ENCODE results near the gene LYSMD2.

LYSMD2 gene

DNA sequence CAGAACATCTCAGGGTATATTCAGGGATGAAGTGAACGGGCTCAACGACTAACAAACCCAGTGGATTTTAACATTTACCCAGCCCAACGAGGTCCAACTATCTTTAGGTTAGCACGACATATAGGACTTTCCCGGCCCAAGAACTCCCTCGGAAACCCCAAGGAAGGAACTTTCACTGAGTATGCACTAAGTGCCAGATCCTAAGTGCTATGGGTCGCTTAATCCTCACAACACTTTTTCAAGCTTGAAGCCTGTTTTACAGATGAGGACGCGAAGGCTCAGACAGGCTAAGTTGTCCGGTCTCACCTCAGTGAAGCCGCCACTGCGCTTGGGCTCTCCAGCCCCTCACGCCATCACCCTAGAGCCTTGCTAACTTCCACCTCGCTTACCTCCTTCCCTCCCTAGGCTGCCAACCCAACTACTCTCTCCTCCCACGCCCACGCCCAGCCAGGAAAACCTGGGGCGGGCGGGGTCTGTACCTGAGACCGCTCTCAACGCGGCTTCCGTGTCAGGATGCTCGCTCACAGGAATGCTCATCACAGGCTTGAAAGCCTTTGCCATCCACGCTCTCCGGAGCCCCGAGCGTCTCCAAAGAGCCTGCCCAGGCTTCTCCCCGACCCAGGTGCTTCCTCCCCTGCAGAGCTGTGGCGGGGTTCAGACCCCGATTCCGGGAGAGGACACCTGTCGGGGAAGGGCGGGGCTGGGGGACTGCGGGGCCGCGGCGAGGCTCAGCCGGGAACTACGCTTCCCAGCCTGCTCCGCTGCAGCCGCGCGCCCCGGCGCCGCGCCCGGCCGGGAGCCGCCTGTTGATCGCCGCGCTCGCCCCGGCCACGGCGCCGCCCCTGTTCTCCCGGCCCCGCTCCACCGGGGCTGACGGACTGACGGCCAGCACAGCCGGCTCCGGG is 13.6 kb upstream of the LYSMD2 start, which contains the start of gene TMOD2:
Gene TMOD2, plus strand, starts transcription at position 806 of the 905 bp plus-strand sequence. CDS start 14,845 bp downstream, outside the sequence.
- Histone ChIP-seq H3K9ac (ENCODE audit: low read length) (no peak within 1 kb of the TSS), H3K27me3 (ENCODE audit: control insufficient read depth in 1 of 2, insufficient read depth in 2 of 2, low read length in 2 of 2) (no peaks in the 10 kb centered on the region), H3K27ac (ENCODE audit: low read depth, low read length) (peak within 1 kb of the TSS; percentile 60)

DNA sequence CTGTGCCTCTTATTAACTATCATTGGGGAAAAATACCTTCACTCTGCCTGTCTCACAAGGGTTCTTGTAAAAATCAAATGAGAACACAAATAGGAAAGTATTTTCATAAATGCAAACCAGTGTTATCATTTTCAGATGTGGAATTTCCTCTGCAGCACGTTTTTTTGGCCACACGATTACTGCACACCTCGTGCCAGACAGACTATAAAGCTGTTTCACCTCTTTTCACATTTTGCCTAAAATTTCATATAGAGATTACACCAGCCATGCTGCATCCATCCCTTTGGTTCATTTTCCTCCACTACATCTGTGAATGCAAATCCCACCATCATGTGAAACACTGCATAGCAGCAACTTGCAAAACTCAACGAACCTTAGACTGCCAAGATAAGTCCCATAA is 12.7 kb upstream of the LYSMD2 start:
- Histone ChIP-seq H3K4me3 (ENCODE audit: low read depth in 1 of 2, low read length in 2 of 2) (no peak overlapping the region), H3K9me3 (ENCODE audit: low read length) (no peaks in the 10 kb centered on the region), H3K9ac (ENCODE audit: low read length) (no peak overlapping the region), H3K4me1 (ENCODE audit: insufficient read depth, low read length) (peaks cover 18% of the 10 kb centered on the region), H3K27ac (ENCODE audit: low read depth, low read length) (no peak overlapping the region), H3K27me3 (ENCODE audit: control insufficient read depth in 1 of 2, insufficient read depth in 2 of 2, low read length in 2 of 2) (no peaks in the 10 kb centered on the region), H3K36me3 (ENCODE audit: insufficient read depth, low read length) (no peaks in the 10 kb centered on the region)

More for the DNA sequence above, 13.6 kb upstream of the LYSMD2 start, which contains the start of gene TMOD2:
- Histone ChIP-seq H3K4me3 (ENCODE audit: low read depth in 1 of 2, low read length in 2 of 2) (peak within 1 kb of the TSS; percentile 50 to 63), H3K9me3 (ENCODE audit: low read length) (no peaks in the 10 kb centered on the region), H3K36me3 (ENCODE audit: insufficient read depth, low read length) (no peaks in the 10 kb centered on the region), H3K4me1 (ENCODE audit: insufficient read depth, low read length) (peaks cover 18% of the 10 kb centered on the region)

DNA sequence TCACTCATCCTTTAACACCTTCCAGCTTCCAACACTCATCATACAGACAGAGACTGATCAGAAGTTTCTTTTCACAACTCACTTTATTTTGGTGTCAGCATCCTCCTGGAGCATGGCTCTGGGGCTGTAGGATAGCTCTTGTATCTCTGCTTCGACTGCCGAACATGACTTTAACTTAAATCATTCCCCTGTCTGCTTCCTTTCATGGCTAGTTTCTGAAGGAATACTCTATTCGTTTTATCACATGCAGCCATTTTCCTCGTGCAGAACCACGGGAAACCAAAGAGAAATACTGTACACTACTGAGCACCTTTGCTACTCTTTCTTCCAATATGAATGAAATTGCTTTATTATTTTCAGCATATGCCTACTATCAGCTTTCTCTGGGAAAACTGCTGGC is 11.9 kb upstream of the LYSMD2 start:
- Histone ChIP-seq H3K4me1 (ENCODE audit: insufficient read depth, low read length) (peaks cover 18% of the 10 kb centered on the region), H3K9ac (ENCODE audit: low read length) (no peak overlapping the region), H3K9me3 (ENCODE audit: low read length) (no peaks in the 10 kb centered on the region), H3K4me3 (ENCODE audit: low read depth in 1 of 2, low read length in 2 of 2) (no peak overlapping the region), H3K27ac (ENCODE audit: low read depth, low read length) (no peak overlapping the region), H3K27me3 (ENCODE audit: control insufficient read depth in 1 of 2, insufficient read depth in 2 of 2, low read length in 2 of 2) (no peaks in the 10 kb centered on the region), H3K36me3 (ENCODE audit: insufficient read depth, low read length) (no peaks in the 10 kb centered on the region)

DNA sequence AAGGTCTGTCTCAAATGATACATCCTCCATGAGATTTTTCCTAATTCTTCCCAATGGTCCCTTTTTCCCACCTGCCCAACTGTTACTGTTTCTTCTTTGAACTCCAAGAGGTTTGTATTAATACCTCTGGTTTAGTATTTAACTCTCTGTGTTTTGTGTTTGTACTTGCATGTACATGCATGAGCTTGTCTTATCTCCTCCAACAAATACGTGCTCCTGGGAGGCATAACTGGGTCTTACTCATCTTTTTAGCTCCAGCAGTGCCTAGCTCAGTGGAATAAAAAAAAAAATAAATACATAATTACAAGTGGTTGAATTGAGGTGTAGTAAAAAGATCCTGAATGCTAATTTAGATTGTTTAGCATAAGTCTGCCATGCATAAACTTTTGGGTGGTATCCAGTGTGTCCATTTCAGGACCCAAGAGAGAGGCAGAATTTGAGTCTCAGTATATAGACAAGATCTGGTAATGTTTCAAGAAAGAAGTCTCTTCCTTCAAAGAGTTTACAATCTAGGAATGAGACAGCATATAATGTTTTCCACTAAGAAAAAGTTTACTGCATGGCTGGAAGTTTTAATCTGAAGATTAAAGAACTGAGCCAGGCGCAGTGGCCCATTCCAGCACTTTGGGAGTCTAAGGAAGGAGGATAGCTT is 1.7 kb upstream of the LYSMD2 start:
- Histone ChIP-seq H3K27me3 (ENCODE audit: control insufficient read depth in 1 of 2, insufficient read depth in 2 of 2, low read length in 2 of 2) (no peaks in the 10 kb centered on the region), H3K4me1 (ENCODE audit: insufficient read depth, low read length) (peaks cover 17% of the 10 kb centered on the region), H3K27ac (ENCODE audit: low read depth, low read length) (peak overlapping the region; percentile 7), H3K4me3 (ENCODE audit: low read depth in 1 of 2, low read length in 2 of 2) (no peak overlapping the region), H3K36me3 (ENCODE audit: insufficient read depth, low read length) (no peaks in the 10 kb centered on the region), H3K9me3 (ENCODE audit: low read length) (no peaks in the 10 kb centered on the region), H3K9ac (ENCODE audit: low read length) (no peak overlapping the region)

DNA sequence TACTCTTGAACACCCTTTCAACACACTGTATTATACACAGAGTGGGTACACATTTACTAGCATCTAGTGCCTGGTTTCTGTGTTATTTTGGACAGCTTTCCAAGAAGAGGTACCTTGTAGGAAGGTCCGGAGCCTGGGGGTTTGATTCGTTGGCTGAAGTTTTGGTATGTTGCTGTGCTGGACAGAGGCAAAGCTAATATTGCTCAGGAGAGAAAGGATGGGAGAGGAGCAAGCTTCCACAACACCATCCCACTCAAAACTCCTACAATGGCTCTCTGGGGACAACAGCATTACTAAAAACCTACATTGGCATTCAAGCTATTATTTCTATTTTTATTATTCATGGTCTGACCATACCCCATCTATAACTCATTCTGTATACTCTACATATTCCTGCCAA is 1.1 kb upstream of the LYSMD2 start:
- Histone ChIP-seq H3K27ac (ENCODE audit: low read depth, low read length) (peak overlapping the region; percentile 45), H3K9ac (ENCODE audit: low read length) (no peak overlapping the region), H3K4me3 (ENCODE audit: low read depth in 1 of 2, low read length in 2 of 2) (no peak overlapping the region), H3K9me3 (ENCODE audit: low read length) (no peaks in the 10 kb centered on the region), H3K36me3 (ENCODE audit: insufficient read depth, low read length) (no peaks in the 10 kb centered on the region), H3K27me3 (ENCODE audit: control insufficient read depth in 1 of 2, insufficient read depth in 2 of 2, low read length in 2 of 2) (no peaks in the 10 kb centered on the region), H3K4me1 (ENCODE audit: insufficient read depth, low read length) (peaks cover 17% of the 10 kb centered on the region)

DNA sequence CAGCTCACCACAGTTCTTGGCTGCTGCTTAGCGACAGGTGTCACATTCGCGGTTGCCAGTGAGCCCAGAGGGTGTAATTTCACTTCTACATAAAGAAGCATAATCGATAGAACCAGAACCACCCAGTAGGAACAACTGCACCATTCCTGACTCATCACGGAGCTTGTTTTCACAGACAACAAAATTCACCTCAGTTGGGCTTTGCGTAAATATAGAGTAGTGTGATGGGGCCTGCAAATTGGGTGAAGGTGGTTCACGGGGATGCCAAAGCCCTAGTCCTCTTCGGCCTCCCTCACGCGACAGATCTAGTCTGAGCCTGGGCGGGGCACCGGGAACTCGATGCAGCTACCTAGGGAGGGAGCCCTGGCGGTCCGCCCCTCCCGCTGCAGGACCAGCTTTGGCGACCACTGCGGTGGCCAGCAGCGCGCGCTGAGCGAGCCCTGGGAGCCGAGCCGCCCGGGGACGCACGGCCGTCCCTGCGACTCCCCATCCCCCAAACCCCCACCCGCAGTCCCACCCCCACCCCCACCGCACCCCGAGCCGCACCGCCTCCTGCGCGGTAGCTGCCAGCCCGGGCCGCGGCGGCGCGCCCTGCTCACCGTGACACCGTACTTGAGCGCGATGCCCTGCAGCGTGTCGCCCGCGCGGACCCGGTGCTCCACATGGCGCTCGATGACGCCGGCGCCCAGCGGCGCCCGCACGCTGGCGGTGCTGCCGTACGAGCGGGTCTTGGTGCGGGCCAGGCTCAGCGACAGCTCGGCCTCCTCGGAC is 519 bp downstream of the LYSMD2 start:
- Histone ChIP-seq H3K9me3 (ENCODE audit: low read length) (no peaks in the 10 kb centered on the region), H3K4me1 (ENCODE audit: insufficient read depth, low read length) (peaks cover 30% of the 10 kb centered on the region), H3K27me3 (ENCODE audit: control insufficient read depth in 1 of 2, insufficient read depth in 2 of 2, low read length in 2 of 2) (no peaks in the 10 kb centered on the region), H3K27ac (ENCODE audit: low read depth, low read length) (peak overlapping the region; percentile 53), H3K4me3 (ENCODE audit: low read depth in 1 of 2, low read length in 2 of 2) (peak overlapping the region; percentile 76 to 81), H3K9ac (ENCODE audit: low read length) (peak overlapping the region; percentile 54), H3K36me3 (ENCODE audit: insufficient read depth, low read length) (no peaks in the 10 kb centered on the region)

DNA sequence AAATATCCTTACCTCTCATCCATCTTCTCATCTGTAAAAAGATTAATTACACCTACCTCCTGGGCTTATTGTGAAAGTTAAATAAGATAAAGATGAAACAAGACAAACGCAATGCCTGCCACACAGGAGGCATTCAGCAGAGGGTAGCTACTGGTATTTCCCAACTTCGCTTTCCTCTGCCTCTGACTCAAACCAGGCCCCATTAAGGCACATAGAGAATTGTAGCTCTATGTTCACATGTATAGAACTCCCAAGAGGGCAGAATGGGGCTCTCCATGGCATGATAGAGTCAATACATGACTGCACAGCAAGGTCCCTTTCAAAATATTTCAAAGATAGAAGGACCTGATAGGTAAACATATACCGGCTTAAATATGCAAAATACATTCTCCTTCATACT is 1.4 kb downstream of the LYSMD2 start:
- Histone ChIP-seq H3K9ac (ENCODE audit: low read length) (peak overlapping the region; percentile 54), H3K36me3 (ENCODE audit: insufficient read depth, low read length) (no peaks in the 10 kb centered on the region), H3K4me3 (ENCODE audit: low read depth in 1 of 2, low read length in 2 of 2) (peak overlapping the region in 1 of 2 donors; percentile 5), H3K4me1 (ENCODE audit: insufficient read depth, low read length) (peaks cover 38% of the 10 kb centered on the region), H3K27ac (ENCODE audit: low read depth, low read length) (peak overlapping the region; percentile 53), H3K27me3 (ENCODE audit: control insufficient read depth in 1 of 2, insufficient read depth in 2 of 2, low read length in 2 of 2) (no peaks in the 10 kb centered on the region), H3K9me3 (ENCODE audit: low read length) (no peaks in the 10 kb centered on the region)

DNA sequence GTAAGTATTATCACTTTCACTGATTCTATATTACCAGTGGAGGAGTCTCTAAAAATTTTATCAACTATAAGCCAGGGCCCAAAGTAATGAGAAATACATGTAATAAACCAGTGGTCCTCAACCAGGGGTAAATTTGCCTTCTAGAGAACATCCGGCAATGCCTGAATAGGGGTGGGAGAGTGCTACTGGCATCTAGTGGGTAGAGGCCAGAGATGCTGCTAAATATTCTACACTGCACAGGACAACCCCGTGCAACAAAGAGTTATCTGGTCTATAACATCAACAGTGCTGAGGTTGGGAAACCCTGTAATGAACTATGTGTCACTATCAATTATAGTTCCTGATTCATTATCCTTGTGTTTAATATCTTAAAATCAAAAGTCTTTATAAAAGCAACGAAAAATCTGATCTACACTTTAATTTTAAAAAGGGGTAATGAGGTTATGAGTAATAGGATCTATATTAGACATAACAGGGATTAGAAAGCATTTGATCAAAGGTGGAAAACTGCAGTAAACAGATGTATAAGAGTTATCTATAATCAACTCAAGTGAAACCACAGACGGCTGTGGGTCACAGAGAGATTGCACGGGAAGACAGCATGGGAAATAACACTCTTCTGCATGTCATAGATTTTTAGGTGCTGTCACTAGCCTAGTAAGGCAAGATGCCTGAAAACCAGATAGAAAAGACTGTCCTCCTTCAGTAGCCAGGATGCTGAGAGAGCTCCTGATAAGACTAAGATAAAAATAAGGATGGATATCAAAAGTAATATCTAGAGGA is 2.0 kb downstream of the LYSMD2 start:
- no peaks in the 10 kb centered on the region for H3K36me3 ChIP-seq (ENCODE audit: insufficient read depth, low read length)
- no peak overlapping the region for H3K27ac ChIP-seq (ENCODE audit: low read depth, low read length)
- H3K9ac ChIP-seq (ENCODE audit: low read length), result no peak overlapping the region
- H3K27me3 ChIP-seq (ENCODE audit: control insufficient read depth in 1 of 2, insufficient read depth in 2 of 2, low read length in 2 of 2), result no peaks in the 10 kb centered on the region
- H3K4me1 ChIP-seq (ENCODE audit: insufficient read depth, low read length), result peaks cover 44% of the 10 kb centered on the region
- no peak overlapping the region for H3K4me3 ChIP-seq (ENCODE audit: low read depth in 1 of 2, low read length in 2 of 2)
- H3K9me3 ChIP-seq (ENCODE audit: low read length), result no peaks in the 10 kb centered on the region

DNA sequence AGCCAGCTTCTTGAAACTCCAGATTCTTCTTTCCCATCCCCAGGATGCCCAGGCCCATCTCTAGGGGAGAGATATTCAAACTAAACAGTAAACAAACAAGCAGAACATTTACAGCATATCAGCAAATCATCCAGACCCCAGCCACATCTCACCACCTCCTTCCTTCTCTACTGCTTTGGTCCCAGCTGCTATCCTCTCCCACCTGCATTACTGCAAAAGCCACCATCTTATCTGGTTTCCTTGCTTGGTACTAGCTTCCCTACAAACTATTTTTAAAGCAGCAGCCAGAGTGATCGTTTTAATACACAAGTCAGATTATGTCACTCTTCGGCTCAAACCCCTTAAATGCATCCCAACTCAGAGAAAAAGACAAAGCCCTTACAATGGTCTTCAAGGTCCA is 4.8 kb downstream of the LYSMD2 start:
- Histone ChIP-seq H3K27me3 (ENCODE audit: control insufficient read depth in 1 of 2, insufficient read depth in 2 of 2, low read length in 2 of 2) (no peaks in the 10 kb centered on the region), H3K9ac (ENCODE audit: low read length) (no peak overlapping the region), H3K9me3 (ENCODE audit: low read length) (no peaks in the 10 kb centered on the region), H3K27ac (ENCODE audit: low read depth, low read length) (peak overlapping the region; percentile 38), H3K36me3 (ENCODE audit: insufficient read depth, low read length) (no peaks in the 10 kb centered on the region), H3K4me1 (ENCODE audit: insufficient read depth, low read length) (peaks cover 37% of the 10 kb centered on the region), H3K4me3 (ENCODE audit: low read depth in 1 of 2, low read length in 2 of 2) (no peak overlapping the region)

DNA sequence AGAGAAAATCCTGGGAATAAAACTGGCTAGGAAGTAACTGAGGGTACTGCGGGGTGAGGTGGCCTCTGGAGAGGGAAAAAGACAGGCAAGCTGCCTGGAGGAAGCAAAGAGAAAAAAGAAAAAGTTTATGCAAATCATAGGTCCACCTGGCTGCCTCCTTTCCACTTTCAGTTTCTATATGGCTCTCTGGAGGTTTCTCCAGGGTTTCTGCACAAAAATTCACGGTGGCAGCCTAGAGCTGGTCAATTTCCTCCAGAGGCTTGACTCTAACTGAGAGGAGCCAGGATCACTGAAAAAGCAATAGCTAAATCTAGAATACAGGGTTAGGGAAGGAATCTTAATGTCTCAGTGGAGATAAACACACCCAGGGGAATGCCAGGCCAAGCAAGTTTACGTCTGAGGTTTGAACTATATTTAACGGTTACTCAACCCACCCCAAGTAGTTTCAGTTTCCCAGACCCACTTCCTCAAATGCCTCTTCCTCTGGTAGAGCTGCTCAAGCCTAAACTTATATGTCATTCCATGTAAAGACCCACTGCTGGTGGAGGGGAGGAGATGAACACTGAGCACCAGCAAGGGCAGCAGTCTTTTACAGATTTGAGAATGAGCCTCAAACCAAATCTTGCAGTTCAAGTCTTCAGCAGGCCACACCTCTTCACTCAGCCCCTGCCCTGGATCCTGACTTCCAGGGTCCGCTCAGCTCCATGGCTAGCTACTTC is 5.7 kb downstream of the LYSMD2 start:
- Histone ChIP-seq H3K4me3 (ENCODE audit: low read depth in 1 of 2, low read length in 2 of 2) (peak overlapping the region in 1 of 2 donors; percentile 37), H3K9me3 (ENCODE audit: low read length) (no peaks in the 10 kb centered on the region), H3K9ac (ENCODE audit: low read length) (peak overlapping the region; percentile 21), H3K27ac (ENCODE audit: low read depth, low read length) (peak overlapping the region; percentile 46), H3K4me1 (ENCODE audit: insufficient read depth, low read length) (peaks cover 46% of the 10 kb centered on the region), H3K27me3 (ENCODE audit: control insufficient read depth in 1 of 2, insufficient read depth in 2 of 2, low read length in 2 of 2) (no peaks in the 10 kb centered on the region), H3K36me3 (ENCODE audit: insufficient read depth, low read length) (peaks cover under 1% of the 10 kb centered on the region)
